KOPT-K1 (cell line): ENCODE measurements around the gene MCRS1.
A peak's percentile ranks its signal among the peaks of the same experiment; 100 is the strongest.
"Not testable (repeated sequence)": the region's sequence is repeated elsewhere in the genome, so short reads cannot be mapped to it uniquely, and the experiment has no call there.

Experiments
- H3K27ac ChIP-seq: fragments of 200-600 bp; sonication (generic); 2 replicates; pipeline ENCODE4 v1.5.1; 2016; ENCODE audit warnings: antibody characterized with exemption, mild to moderate bottlenecking, low read depth, low read length; ENCODE audit not compliant: poor library complexity, severe bottlenecking
- H3K36me3 ChIP-seq: fragments of 200-600 bp; sonication (generic); 2 replicates; pipeline ENCODE4 v1.5.1; 2017; ENCODE audit warnings: antibody characterized with exemption, mild to moderate bottlenecking, low read length, moderate library complexity; ENCODE audit not compliant: insufficient read depth
- H3K9me3 ChIP-seq: fragments of 200-600 bp; sonication (generic); 2 replicates; pipeline ENCODE4 v1.5.1; 2017; ENCODE audit warnings: antibody characterized with exemption, low read length, mild to moderate bottlenecking; ENCODE audit not compliant: insufficient read depth, poor library complexity, severe bottlenecking

MCRS1 gene

GRCh38 chr12:49567611-49568441 lies at the start of gene MCRS1:
TSS of gene MCRS1 (minus strand) at chr12:49568142. CDS start at chr12:49566731, 1,411 bp downstream.
- no peaks in the 10 kb centered on the region for H3K9me3 ChIP-seq

GRCh38 chr12:49616533-49617219 lies 48.7 kb upstream of the MCRS1 start:
- Histone ChIP-seq H3K27ac (no peak overlapping the region), H3K36me3 (no peaks in the 10 kb centered on the region), H3K9me3 (peaks cover 10% of the 10 kb centered on the region)

More at GRCh38 chr12:49567611-49568441, at the start of gene MCRS1:
- H3K27ac ChIP-seq: peak within 1 kb of the TSS; percentile 89
- peaks cover 29% of the 10 kb centered on the region for H3K36me3 ChIP-seq

GRCh38 chr12:49615725-49616124 lies 47.8 kb upstream of the MCRS1 start:
- Histone ChIP-seq H3K27ac (no peak overlapping the region), H3K9me3 (peaks cover 10% of the 10 kb centered on the region), H3K36me3 (no peaks in the 10 kb centered on the region)

- Histone ChIP-seq H3K27ac (no peak overlapping the region), H3K9me3 (peaks cover 10% of the 10 kb centered on the region), H3K36me3 (no peaks in the 10 kb centered on the region)
Observed at GRCh38 chr12:49612210-49612609, 44.3 kb upstream of the MCRS1 start.

- H3K27ac ChIP-seq, H3K9me3 ChIP-seq, H3K36me3 ChIP-seq: not testable (repeated sequence)
Observed at GRCh38 chr12:49610785-49611184, 42.8 kb upstream of the MCRS1 start.

GRCh38 chr12:49609875-49610154 lies 41.9 kb upstream of the MCRS1 start:
- Histone ChIP-seq H3K36me3 (no peaks in the 10 kb centered on the region), H3K9me3 (peaks cover 4% of the 10 kb centered on the region), H3K27ac (no peak overlapping the region)

- Histone ChIP-seq H3K9me3 (peaks cover under 1% of the 10 kb centered on the region), H3K36me3 (no peaks in the 10 kb centered on the region), H3K27ac (no peak overlapping the region)
Observed at GRCh38 chr12:49609059-49609874, 41.3 kb upstream of the MCRS1 start.

GRCh38 chr12:49605539-49605938 lies 37.6 kb upstream of the MCRS1 start, which contains the start of gene FAM186B:
TSS of gene FAM186B (minus strand) at chr12:49605639. CDS start at chr12:49605477, 162 bp downstream.
- not testable (repeated sequence) for H3K36me3 ChIP-seq, H3K27ac ChIP-seq

GRCh38 chr12:49604856-49605255 lies 36.9 kb upstream of the MCRS1 start:
- Histone ChIP-seq H3K27ac (no peak overlapping the region), H3K36me3 (no peaks in the 10 kb centered on the region), H3K9me3 (no peaks in the 10 kb centered on the region)

More at GRCh38 chr12:49605539-49605938, 37.6 kb upstream of the MCRS1 start, which contains the start of gene FAM186B:
- H3K9me3 ChIP-seq: not testable (repeated sequence)

- no peaks in the 10 kb centered on the region for H3K9me3 ChIP-seq
- no peak overlapping the region for H3K27ac ChIP-seq
- H3K36me3 ChIP-seq: no peaks in the 10 kb centered on the region
Observed at GRCh38 chr12:49603721-49604120, 35.8 kb upstream of the MCRS1 start.

- H3K27ac ChIP-seq: no peak overlapping the region
- H3K36me3 ChIP-seq: no peaks in the 10 kb centered on the region
- H3K9me3 ChIP-seq: no peaks in the 10 kb centered on the region
Observed at GRCh38 chr12:49599961-49600360, 32.0 kb upstream of the MCRS1 start.

- Histone ChIP-seq H3K9me3 (no peaks in the 10 kb centered on the region), H3K36me3 (no peaks in the 10 kb centered on the region), H3K27ac (no peak overlapping the region)
Observed at GRCh38 chr12:49598527-49598926, 30.6 kb upstream of the MCRS1 start.

GRCh38 chr12:49588721-49589516 lies 21.0 kb upstream of the MCRS1 start:
- Histone ChIP-seq H3K27ac (no peak overlapping the region), H3K9me3 (no peaks in the 10 kb centered on the region), H3K36me3 (peaks cover 23% of the 10 kb centered on the region)

- no peaks in the 10 kb centered on the region for H3K9me3 ChIP-seq
- H3K27ac ChIP-seq: no peak overlapping the region
- H3K36me3 ChIP-seq: peaks cover 29% of the 10 kb centered on the region
Observed at GRCh38 chr12:49588281-49588680, 20.3 kb upstream of the MCRS1 start.
